Glutamatergic neuron (in vitro differentiated cells): ENCODE data around the gene LITAF. TPM values are rescaled to one million over a fixed set of nuclear protein-coding genes. Genes with fewer than 3 reads are reported as not detected.

Source experiments
- DNase-seq: peaks from one replicate; pipeline ENCODE4 v3.0.0; 2022
- H3K27ac Mint-ChIP-seq: one replicate; pipeline ENCODE4 v1.8.0; 2020; ENCODE audit warnings: mild to moderate bottlenecking, mixed read lengths, inconsistent platforms; ENCODE audit not compliant: unreplicated experiment
- H3K27me3 Mint-ChIP-seq: one replicate; pipeline ENCODE4 v1.8.0; 2020; ENCODE audit warnings: mild to moderate bottlenecking, moderate library complexity, mixed read lengths, inconsistent platforms; ENCODE audit not compliant: unreplicated experiment
- H3K36me3 Mint-ChIP-seq: one replicate; pipeline ENCODE4 v1.8.0; 2020; ENCODE audit warnings: mild to moderate bottlenecking, mixed read lengths, inconsistent platforms; ENCODE audit not compliant: unreplicated experiment
- H3K4me1 Mint-ChIP-seq: one replicate; pipeline ENCODE4 v1.8.0; 2020; ENCODE audit warnings: mild to moderate bottlenecking, low read depth, mixed read lengths, inconsistent platforms; ENCODE audit not compliant: unreplicated experiment
- H3K4me3 Mint-ChIP-seq: one replicate; pipeline ENCODE4 v1.8.0; 2020; ENCODE audit warnings: mild to moderate bottlenecking, mixed read lengths, inconsistent platforms; ENCODE audit not compliant: unreplicated experiment
- H3K9me3 Mint-ChIP-seq: one replicate; pipeline ENCODE4 v1.8.0; 2020; ENCODE audit warnings: mild to moderate bottlenecking, moderate library complexity, mixed read lengths, inconsistent platforms; ENCODE audit not compliant: unreplicated experiment
- total RNA-seq: library from RNA; stranded (reverse); fragmentation: NEBNext Ultra II Directional; extraction: Animal tissue kit (Norgen Biotek cat#: 25700); gene quantifications from one replicate; pipeline ENCODE4 v1.2.1, GENCODE V29; 2021; ENCODE audit not compliant: unreplicated experiment
- TF ChIP-seq, protein P1 (sequence below): fragments of 200-600 bp; sonication (generic); IDR thresholded peaks from one replicate; pipeline ENCODE4 v1.5.0; 2021; ENCODE audit not compliant: partially characterized antibody, unreplicated experiment

LITAF gene
- total RNA-seq, 1 donor from 2014 or later: 29.2 TPM

DNA sequence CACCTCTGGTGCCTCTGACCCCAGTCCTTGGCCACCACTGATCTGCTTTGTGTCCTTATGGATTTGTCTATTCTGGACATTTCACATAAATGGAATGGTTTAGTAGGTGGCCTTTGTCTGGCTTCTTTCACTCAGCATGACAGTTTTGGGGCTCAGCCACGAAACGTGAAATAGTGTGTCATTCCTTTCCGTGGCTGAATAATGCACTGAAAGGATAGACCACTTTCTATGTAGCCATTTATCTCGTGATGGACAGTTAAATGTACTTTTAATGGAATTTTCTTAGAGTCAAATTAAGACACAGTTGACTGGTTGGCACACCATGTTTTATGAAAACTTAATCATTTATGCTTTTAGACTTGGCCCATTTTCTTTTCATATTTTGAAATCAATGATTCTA lies 57.4 kb downstream of the LITAF start:
- TF ChIP-seq, protein P1, sequence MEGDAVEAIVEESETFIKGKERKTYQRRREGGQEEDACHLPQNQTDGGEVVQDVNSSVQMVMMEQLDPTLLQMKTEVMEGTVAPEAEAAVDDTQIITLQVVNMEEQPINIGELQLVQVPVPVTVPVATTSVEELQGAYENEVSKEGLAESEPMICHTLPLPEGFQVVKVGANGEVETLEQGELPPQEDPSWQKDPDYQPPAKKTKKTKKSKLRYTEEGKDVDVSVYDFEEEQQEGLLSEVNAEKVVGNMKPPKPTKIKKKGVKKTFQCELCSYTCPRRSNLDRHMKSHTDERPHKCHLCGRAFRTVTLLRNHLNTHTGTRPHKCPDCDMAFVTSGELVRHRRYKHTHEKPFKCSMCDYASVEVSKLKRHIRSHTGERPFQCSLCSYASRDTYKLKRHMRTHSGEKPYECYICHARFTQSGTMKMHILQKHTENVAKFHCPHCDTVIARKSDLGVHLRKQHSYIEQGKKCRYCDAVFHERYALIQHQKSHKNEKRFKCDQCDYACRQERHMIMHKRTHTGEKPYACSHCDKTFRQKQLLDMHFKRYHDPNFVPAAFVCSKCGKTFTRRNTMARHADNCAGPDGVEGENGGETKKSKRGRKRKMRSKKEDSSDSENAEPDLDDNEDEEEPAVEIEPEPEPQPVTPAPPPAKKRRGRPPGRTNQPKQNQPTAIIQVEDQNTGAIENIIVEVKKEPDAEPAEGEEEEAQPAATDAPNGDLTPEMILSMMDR: no peak
- Mint-ChIP-seq H3K9me3 (peaks cover 6% of the 10 kb centered on the region), H3K36me3 (no peaks in the 10 kb centered on the region), H3K27me3 (peaks cover 4% of the 10 kb centered on the region), H3K4me3 (no peak overlapping the region), H3K27ac (no peak overlapping the region), H3K4me1 (peaks cover 13% of the 10 kb centered on the region)
- no peak for DNase-seq

DNA sequence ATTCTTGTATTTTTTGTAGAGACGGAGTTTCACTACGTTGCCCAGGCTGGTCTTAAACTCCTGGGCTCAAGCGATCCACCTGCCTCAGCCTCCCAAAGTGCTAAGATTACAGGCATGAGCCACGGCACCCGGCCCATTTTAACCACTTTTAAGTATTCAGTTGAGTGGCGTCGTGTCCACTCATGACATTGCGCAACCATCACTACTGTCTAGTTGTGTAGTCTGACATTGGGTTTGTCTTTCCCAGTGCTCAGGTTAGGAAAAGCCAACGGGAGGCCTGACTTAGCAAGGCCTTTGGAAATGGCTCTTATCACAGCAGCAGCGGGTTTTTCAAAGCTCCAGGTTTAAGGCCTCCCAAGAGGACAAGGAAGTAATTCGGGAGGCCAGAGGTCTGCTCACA lies 58.7 kb downstream of the LITAF start:
- Mint-ChIP-seq H3K9me3 (peaks cover 6% of the 10 kb centered on the region), H3K27me3 (peaks cover 4% of the 10 kb centered on the region), H3K27ac (no peak overlapping the region), H3K36me3 (no peaks in the 10 kb centered on the region), H3K4me1 (peaks cover 13% of the 10 kb centered on the region), H3K4me3 (no peak overlapping the region)
- DNase-seq: no peak
- TF ChIP-seq, protein P1: no peak

DNA sequence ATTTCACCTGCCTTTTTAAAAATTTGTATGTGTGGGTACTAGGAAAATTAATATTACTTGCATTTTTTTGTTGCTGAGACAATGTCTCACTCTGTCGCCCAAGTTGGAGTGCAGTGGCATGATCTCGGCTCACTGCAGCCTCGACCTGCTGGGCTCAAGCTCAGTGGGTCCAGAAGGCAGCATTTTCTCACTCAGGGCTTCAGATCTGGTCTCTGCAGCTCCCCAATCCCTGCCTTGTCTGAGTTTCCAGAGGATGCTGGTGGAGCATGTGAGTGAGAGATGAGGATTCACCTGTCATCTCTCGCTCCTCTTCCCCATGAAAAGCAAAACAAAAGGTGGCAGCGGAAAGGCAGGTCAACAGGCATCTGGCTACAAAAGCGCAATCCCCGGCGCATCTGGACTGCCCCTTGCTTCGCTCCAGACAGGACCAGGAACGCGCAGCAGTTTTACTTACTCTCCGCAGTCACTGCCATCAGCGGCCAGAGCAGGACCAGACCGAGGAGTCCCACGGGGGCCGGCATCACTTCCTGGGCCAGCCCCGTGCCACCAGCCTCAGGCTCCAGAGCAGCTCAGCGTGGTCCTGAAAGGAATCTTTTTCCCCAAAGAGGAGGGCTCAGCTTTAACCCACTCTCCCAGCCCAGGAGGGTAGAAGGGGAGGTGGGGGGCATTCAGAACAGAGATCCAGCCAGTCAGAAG lies 59.9 kb downstream of the LITAF start:
- H3K27ac Mint-ChIP-seq: no peak overlapping the region
- peaks cover 2% of the 10 kb centered on the region for H3K9me3 Mint-ChIP-seq
- TF ChIP-seq, protein P1: no peak
- H3K36me3 Mint-ChIP-seq: no peaks in the 10 kb centered on the region
- DNase-seq: peak; percentile 71
- peaks cover 4% of the 10 kb centered on the region for H3K27me3 Mint-ChIP-seq
- H3K4me3 Mint-ChIP-seq: peak overlapping the region; percentile 63
- H3K4me1 Mint-ChIP-seq: peaks cover 13% of the 10 kb centered on the region

DNA sequence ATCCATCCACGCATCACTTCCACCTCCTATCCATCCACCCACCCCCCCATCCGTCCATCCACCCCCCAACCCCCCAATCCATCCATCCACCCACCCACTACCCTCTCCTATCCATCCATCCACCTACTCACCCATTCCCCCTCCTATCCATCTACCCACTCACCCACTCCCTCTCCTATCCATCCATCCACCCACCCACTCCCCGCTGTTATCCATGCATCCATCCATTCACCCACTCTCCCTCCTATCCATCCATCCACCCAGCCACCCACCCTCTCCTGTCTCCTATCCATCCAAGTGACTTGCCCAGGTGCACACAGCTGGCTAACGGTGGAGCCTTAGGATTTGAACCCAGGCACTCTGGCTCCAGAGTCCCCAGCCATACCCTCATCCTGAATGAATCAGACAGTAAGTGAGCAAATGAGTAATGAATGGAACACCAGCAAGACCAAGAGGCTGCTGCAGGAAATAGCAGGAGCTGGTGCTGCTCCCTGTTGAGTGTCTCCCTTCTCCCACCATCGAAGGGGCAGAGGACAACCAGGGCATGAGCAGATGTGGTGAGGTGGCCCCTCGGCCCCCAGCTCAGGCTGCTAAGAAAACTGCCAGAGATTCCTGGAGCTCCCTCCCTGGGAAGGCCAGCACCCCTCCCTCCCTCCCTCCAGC lies 62.5 kb downstream of the LITAF start:
- peaks cover 7% of the 10 kb centered on the region for H3K27me3 Mint-ChIP-seq
- peaks cover 2% of the 10 kb centered on the region for H3K9me3 Mint-ChIP-seq
- DNase-seq: no peak
- peaks cover 9% of the 10 kb centered on the region for H3K4me1 Mint-ChIP-seq
- H3K4me3 Mint-ChIP-seq: no peak overlapping the region
- H3K36me3 Mint-ChIP-seq: peaks cover 5% of the 10 kb centered on the region
- H3K27ac Mint-ChIP-seq: no peak overlapping the region
- TF ChIP-seq, protein P1: no peak

DNA sequence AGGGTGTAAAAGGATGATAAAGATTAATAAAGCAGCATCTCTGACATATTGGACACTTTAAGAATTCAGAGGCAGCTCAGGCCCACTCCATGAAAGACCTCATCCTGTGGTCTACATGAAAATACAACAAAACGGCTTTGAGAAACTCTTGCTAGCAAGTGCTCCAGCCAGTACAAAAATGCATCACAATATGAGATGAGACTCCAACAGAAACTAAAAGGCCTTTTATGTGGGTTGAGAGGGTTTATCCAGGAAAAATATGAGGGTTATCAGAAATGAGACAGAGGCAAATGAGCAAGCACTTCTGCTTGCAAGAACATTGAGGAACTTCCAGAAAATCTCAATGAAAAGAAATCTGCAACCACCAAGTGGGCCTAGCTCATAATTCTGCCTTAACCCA lies 65.7 kb downstream of the LITAF start:
- Mint-ChIP-seq H3K27ac (no peak overlapping the region), H3K4me3 (no peak overlapping the region), H3K27me3 (peaks cover 7% of the 10 kb centered on the region), H3K4me1 (peaks cover 2% of the 10 kb centered on the region), H3K9me3 (peaks cover 2% of the 10 kb centered on the region), H3K36me3 (peaks cover 5% of the 10 kb centered on the region)
- TF ChIP-seq, protein P1: no peak
- no peak for DNase-seq
